HCT116 (cell line): Measurements from ENCODE around the gene MLH3. TPM values are rescaled to one million over a fixed set of nuclear protein-coding genes. Genes with fewer than 3 reads are reported as not detected.

Source experiments
- ATAC-seq: fragments of 200-7000 bp; cut with Tn5 transposase; 2 replicates; pipeline ENCODE4 v1.9.1; 2020; ENCODE audit warnings: mild to moderate bottlenecking, moderate library complexity
- BruUV-seq: library from RNA; stranded (reverse); fragments of 400-500 nt; replicated peaks from 2 replicates; lab custom pipeline; 2021; lab: Mats Ljungman, UMichigan
- CTCF ChIA-PET: fragments of 300-600 bp; sonication (Branson Sonifier 250); formaldehyde crosslinking; loops from one replicate; lab custom pipeline; 2021; ENCODE audit warnings: antibody characterized with exemption; lab: Charles Lee
- POLR2A ChIA-PET: fragments of 300-600, 350-600 bp; sonication (Branson Sonifier 250); formaldehyde crosslinking; loops from one replicate; lab custom pipeline; 2021; ENCODE audit warnings: antibody characterized with exemption; lab: Charles Lee
- RAD21 ChIA-PET, 2 experiments: fragments of 300-600 bp; sonication (Branson Sonifier 250); formaldehyde crosslinking; loops; one replicate each; lab custom pipeline; 2023; ENCODE audit warnings: low total read pairs in 2 of 2; ENCODE audit not compliant: uncharacterized antibody in 2 of 2, unreplicated experiment in 2 of 2, low non-redundant PET in 1 of 2; lab: Charles Lee
- DNase-seq: peaks from one replicate; pipeline ENCODE4 v3.0.0-alpha.2; 2010; ENCODE audit warnings: low read depth, low spot score
- H2AFZ ChIP-seq: fragments of 200-600 bp; shearing (Covaris generic), sonication (generic); 2 replicates; pipeline ENCODE4 v1.6.1; 2017; ENCODE audit warnings: low read depth, mixed run types, mixed read lengths, antibody characterized with exemption, low read length; ENCODE audit not compliant: poor library complexity, severe bottlenecking
- H3K27ac ChIP-seq: 2 replicates; pipeline ENCODE4 v1.5.1; 2012; ENCODE audit warnings: low read depth, low read length
- H3K27me3 ChIP-seq: fragments of 200-600 bp; sonication (generic); 2 replicates; pipeline ENCODE4 v1.6.1; 2016; ENCODE audit warnings: mixed run types, low read length, mixed read lengths; ENCODE audit not compliant: insufficient read depth
- H3K36me3 ChIP-seq, 2 experiments: fragments of 200-500 bp in 1 of 2; fragments of 200-600 bp in 1 of 2; sonication (Bioruptor generic) in 1 of 2; sonication (generic) in 1 of 2; 2 replicates each; pipeline versions ENCODE4 v1.5.1 to v1.6.1; 2014 to 2016; ENCODE audit warnings: low read length in 2 of 2, inconsistent platforms in 1 of 2, mixed read lengths in 1 of 2, mixed run types in 1 of 2; ENCODE audit not compliant: insufficient read depth in 2 of 2, control insufficient read depth in 1 of 2
- H3K4me1 ChIP-seq, 2 experiments: fragments of 200-600 bp in 1 of 2; sonication (generic) in 1 of 2; 2 replicates each; pipeline versions ENCODE4 v1.5.1 to v1.6.1; 2012 to 2017; ENCODE audit warnings: low read length in 2 of 2, inconsistent platforms in 1 of 2, mild to moderate bottlenecking in 1 of 2, mixed read lengths in 1 of 2, mixed run types in 1 of 2, moderate library complexity in 1 of 2; ENCODE audit not compliant: insufficient read depth in 2 of 2, control insufficient read depth in 1 of 2
- H3K4me2 ChIP-seq: fragments of 200-600 bp; sonication (generic); 2 replicates; pipeline ENCODE4 v1.6.1; 2017; ENCODE audit warnings: mixed run types, low read length, mixed read lengths
- H3K4me3 ChIP-seq, 2 experiments: fragments of 200-600 bp in 1 of 2; sonication (generic) in 1 of 2; replicated peaks in 1 of 2; 2 replicates each; pipeline ENCODE4 v1.5.1; 2011 to 2016; ENCODE audit warnings: low read length in 2 of 2, control low read depth in 1 of 2, low read depth in 1 of 2, mild to moderate bottlenecking in 1 of 2, mixed read lengths in 1 of 2, mixed run types in 1 of 2
- H3K79me2 ChIP-seq: fragments of 200-600 bp; sonication (generic); 2 replicates; pipeline ENCODE4 v1.6.1; 2017; ENCODE audit warnings: mild to moderate bottlenecking, mixed run types, low read length, moderate library complexity, mixed read lengths; ENCODE audit not compliant: insufficient read depth
- H3K9ac ChIP-seq: fragments of 200-600 bp; sonication (generic); 2 replicates; pipeline ENCODE4 v1.6.1; 2016; ENCODE audit warnings: low read length, mixed read lengths
- H3K9me2 ChIP-seq: fragments of 200-600 bp; sonication (generic), shearing (Covaris generic); 2 replicates; pipeline ENCODE4 v1.6.1; 2017; ENCODE audit warnings: mixed run types, mild to moderate bottlenecking, moderate library complexity; ENCODE audit not compliant: insufficient read depth
- H3K9me3 ChIP-seq, 2 experiments: fragments of 200-500 bp in 1 of 2; fragments of 200-600 bp in 1 of 2; sonication (Bioruptor generic) in 1 of 2; sonication (generic) in 1 of 2; 2 replicates each; pipeline ENCODE4 v1.6.1; 2014 to 2017; ENCODE audit warnings: low read length in 2 of 2, mixed read lengths in 2 of 2, inconsistent platforms in 1 of 2, low read depth in 1 of 2, mild to moderate bottlenecking in 1 of 2, mixed run types in 1 of 2, moderate library complexity in 1 of 2; ENCODE audit not compliant: control insufficient read depth in 1 of 2, insufficient read depth in 1 of 2
- H4K20me1 ChIP-seq: fragments of 200-600 bp; sonication (generic), shearing (Covaris generic); 2 replicates; pipeline ENCODE4 v1.6.1; 2017; ENCODE audit warnings: mixed run types, mild to moderate bottlenecking, moderate library complexity; ENCODE audit not compliant: insufficient read depth
- CEBPB ChIP-seq: IDR thresholded peaks from 2 replicates; pipeline ENCODE4 v1.6.1; 2012; ENCODE audit warnings: low read depth
- CTCF ChIP-seq, 3 experiments: fragments of 200-600 bp in 1 of 3; sonication (generic) in 1 of 3; IDR thresholded peaks in 2 of 3; conservative IDR thresholded peaks in 1 of 3; 2 replicates each; pipeline ENCODE4 v1.5.1; 2012 to 2017; ENCODE audit warnings: low read depth in 2 of 3, low read length in 2 of 3, antibody characterized with exemption in 1 of 3, borderline replicate concordance in 1 of 3, control low read depth in 1 of 3, mild to moderate bottlenecking in 1 of 3, mixed read lengths in 1 of 3, mixed run types in 1 of 3, moderate library complexity in 1 of 3; ENCODE audit not compliant: insufficient read depth in 1 of 3
- EGR1 ChIP-seq: IDR thresholded peaks from 2 replicates; pipeline ENCODE4 v1.6.1; 2012; ENCODE audit warnings: low read depth
- ELF1 ChIP-seq: IDR thresholded peaks from 2 replicates; pipeline ENCODE4 v1.6.1; 2012; ENCODE audit warnings: low read depth, borderline replicate concordance
- JUND ChIP-seq: IDR thresholded peaks from 2 replicates; pipeline ENCODE4 v1.6.1; 2012
- REST ChIP-seq: IDR thresholded peaks from 2 replicates; pipeline ENCODE4 v1.6.1; 2012; ENCODE audit warnings: low read depth
- SIN3A ChIP-seq: IDR thresholded peaks from 2 replicates; pipeline ENCODE4 v1.6.1; 2012; ENCODE audit warnings: low read depth
- TCF7L2 ChIP-seq: IDR thresholded peaks from 2 replicates; pipeline ENCODE4 v1.7.0; 2011; ENCODE audit warnings: borderline replicate concordance, inconsistent platforms; ENCODE audit not compliant: insufficient read depth, insufficient read length; ENCODE audit errors: extremely low read depth
- ZNF274 ChIP-seq: fragments of 200-500 bp; sonication (Bioruptor generic); IDR thresholded peaks from 2 replicates; pipeline ENCODE4 v1.6.1; 2014; ENCODE audit warnings: mild to moderate bottlenecking, low read depth, low read length, inconsistent platforms
- intact Hi-C: fragments of 100-400 bp; cut with micrococcal nuclease; formaldehyde crosslinking; loops from 2 replicates; pipeline ENCODE4 v1.10.0; 2022
- total RNA-seq: library from RNA; stranded (reverse); gene quantifications from one replicate; pipeline ENCODE4 v1.2.1, GENCODE V29; 2021; ENCODE audit not compliant: unreplicated experiment
- TF ChIP-seq, protein P1 (sequence below): IDR thresholded peaks from 2 replicates; pipeline ENCODE4 v1.6.1; 2011; ENCODE audit warnings: mild to moderate bottlenecking, low read length, moderate library complexity; ENCODE audit not compliant: insufficient replicate concordance; ENCODE audit errors: extremely low read depth
- TF ChIP-seq, protein P2 (sequence below): IDR thresholded peaks from 2 replicates; pipeline ENCODE4 v1.6.1; 2012

MLH3 gene
- total RNA-seq, 1 experiment from 2014 or later = 14.7 TPM

GRCh38 chr14:74974364-74975058 is 76.8 kb downstream of the MLH3 start:
- no TSS peak for BruUV-seq
- RAD21 ChIA-PET = no interaction called here
- CTCF ChIA-PET = interaction anchor here (0.6 kb wide), 1 partner anchor 15 kb away, joined by 3 read pairs; no protein-coding TSS in a partner anchor
- Histone ChIP-seq H3K27me3 (no peaks in the 10 kb centered on the region), H4K20me1 (no peaks in the 10 kb centered on the region), H3K36me3 (no peaks in the 10 kb centered on the region), H3K4me2 (no peak overlapping the region), H3K4me1 (no peaks in the 10 kb centered on the region), H3K9me3 (no peaks in the 10 kb centered on the region), H3K9me2 (no peaks in the 10 kb centered on the region), H3K79me2 (no peaks in the 10 kb centered on the region), H3K27ac (no peak overlapping the region), H3K9ac (no peak overlapping the region), H3K4me3 (no peak overlapping the region), H2AFZ (no peak overlapping the region)
- TF ChIP-seq, protein P1, sequence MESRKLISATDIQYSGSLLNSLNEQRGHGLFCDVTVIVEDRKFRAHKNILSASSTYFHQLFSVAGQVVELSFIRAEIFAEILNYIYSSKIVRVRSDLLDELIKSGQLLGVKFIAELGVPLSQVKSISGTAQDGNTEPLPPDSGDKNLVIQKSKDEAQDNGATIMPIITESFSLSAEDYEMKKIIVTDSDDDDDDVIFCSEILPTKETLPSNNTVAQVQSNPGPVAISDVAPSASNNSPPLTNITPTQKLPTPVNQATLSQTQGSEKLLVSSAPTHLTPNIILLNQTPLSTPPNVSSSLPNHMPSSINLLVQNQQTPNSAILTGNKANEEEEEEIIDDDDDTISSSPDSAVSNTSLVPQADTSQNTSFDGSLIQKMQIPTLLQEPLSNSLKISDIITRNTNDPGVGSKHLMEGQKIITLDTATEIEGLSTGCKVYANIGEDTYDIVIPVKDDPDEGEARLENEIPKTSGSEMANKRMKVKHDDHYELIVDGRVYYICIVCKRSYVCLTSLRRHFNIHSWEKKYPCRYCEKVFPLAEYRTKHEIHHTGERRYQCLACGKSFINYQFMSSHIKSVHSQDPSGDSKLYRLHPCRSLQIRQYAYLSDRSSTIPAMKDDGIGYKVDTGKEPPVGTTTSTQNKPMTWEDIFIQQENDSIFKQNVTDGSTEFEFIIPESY = no peak
- TF ChIP-seq SIN3A = no peak
- no peak for DNase-seq
- no peak for ATAC-seq
- intact Hi-C loops = no loop called here
- POLR2A ChIA-PET = no interaction called here

GRCh38 chr14:74973905-74974363 is 77.3 kb downstream of the MLH3 start:
- no peaks in the 10 kb centered on the region for H3K36me3 ChIP-seq
- no peak for ATAC-seq
- no peaks in the 10 kb centered on the region for H4K20me1 ChIP-seq
- no peak overlapping the region for H2AFZ ChIP-seq
- ChIA-PET POLR2A (no interaction called here), CTCF (no interaction called here), RAD21 (no interaction called here)
- no peak overlapping the region for H3K27ac ChIP-seq
- H3K4me3 ChIP-seq = no peak overlapping the region
- no peak overlapping the region for H3K4me2 ChIP-seq
- no peak overlapping the region for H3K9ac ChIP-seq
- intact Hi-C loops = no loop called here
- no TSS peak for BruUV-seq
- no peaks in the 10 kb centered on the region for H3K9me2 ChIP-seq
- no peaks in the 10 kb centered on the region for H3K4me1 ChIP-seq
- no peaks in the 10 kb centered on the region for H3K9me3 ChIP-seq
- H3K79me2 ChIP-seq = no peaks in the 10 kb centered on the region
- DNase-seq = no peak
- no peaks in the 10 kb centered on the region for H3K27me3 ChIP-seq
- TF ChIP-seq EGR1 (no peak), TCF7L2 (no peak), ELF1 (no peak), JUND (no peak), ZNF274 (no peak), REST (no peak), CEBPB (no peak), CTCF (IDR thresholded peaks at IDR 0.05 in 2 of 3, conservative IDR thresholded peaks at IDR 0.05 in 1 of 3; ENCODE audit: borderline replicate concordance in 1 of 3, insufficient read depth in 1 of 3, low read depth in 2 of 3, low read length in 2 of 3) (no peak)
- TF ChIP-seq, protein P2, sequence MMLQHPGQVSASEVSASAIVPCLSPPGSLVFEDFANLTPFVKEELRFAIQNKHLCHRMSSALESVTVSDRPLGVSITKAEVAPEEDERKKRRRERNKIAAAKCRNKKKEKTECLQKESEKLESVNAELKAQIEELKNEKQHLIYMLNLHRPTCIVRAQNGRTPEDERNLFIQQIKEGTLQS = no peak
